ENCODE measurements around the gene SIRPB1. TPM values are rescaled to one million over a fixed set of nuclear protein-coding genes. Genes with fewer than 3 reads are reported as not detected.

The SIRPB1 gene
- total and polyA plus RNA-seq, 10 of the 15 experiments (the other 5 are each of a cell fraction or from before 2014, with no cell fraction given) = 3.4 to 33.8 (median 14.1) TPM

GRCh38 chr20:1654996-1655395 is 35.2 kb upstream of the SIRPB1 start:
- Histone ChIP-seq H3K4me2 (ENCODE audit: control insufficient read depth, insufficient read depth) (no peak overlapping the region), H3K36me3 (ENCODE audit: control insufficient read depth in 2 of 2, insufficient read depth in 2 of 2, low read length in 1 of 2) (no peaks in the 10 kb centered on the region), H3K79me2 (ENCODE audit: control insufficient read depth, insufficient read depth, low read length) (no peaks in the 10 kb centered on the region), H3K4me1 (ENCODE audit: control insufficient read depth, insufficient read depth, low read length) (peaks cover 6% of the 10 kb centered on the region), H4K20me1 (ENCODE audit: control insufficient read depth, insufficient read depth) (no peaks in the 10 kb centered on the region), H2AFZ (ENCODE audit: control insufficient read depth, low read depth, low read length) (no peak overlapping the region), H3K4me3 (no peak overlapping the region), H3K9me3 (replicated peaks; ENCODE audit: control insufficient read depth, insufficient read depth, low read length) (peaks cover 1% of the 10 kb centered on the region; the same call in 2 of the 3 replicates), H3K27ac (ENCODE audit: control insufficient read depth, insufficient read depth) (no peak overlapping the region), H3K9ac (ENCODE audit: control insufficient read depth, insufficient read depth, low read length) (no peak overlapping the region), H3K27me3 (replicated peaks in 1 of 2; ENCODE audit: control insufficient read depth in 2 of 2, insufficient read depth in 2 of 2, low read length in 1 of 2) (peaks cover 0 to 4% of the 10 kb centered on the region in 2 experiments; a peak in 1 of 4 replicates)
- intact Hi-C loops (cut with micrococcal nuclease; ENCODE audit: unreplicated experiment) = no loop called here
- CTCF ChIA-PET = interaction anchor here (0.6 kb wide), 1 partner anchor 964 kb away, joined by 3 read pairs; no protein-coding TSS in a partner anchor
- SMC1A ChIA-PET (ENCODE audit: uncharacterized antibody, unreplicated experiment) = no interaction called here
- ATAC-seq (no peak), DNase-seq (ENCODE audit: low read depth, low spot score) (no peak), FAIRE-seq (no peak)
- in situ Hi-C loops (cut with MboI) = no loop called here
- RAD21 ChIA-PET (ENCODE audit: unreplicated experiment) = no interaction called here
- POLR2A ChIA-PET = no interaction called here
- TF ChIP-seq KAT2A (conservative IDR thresholded peaks at IDR 0.05; ENCODE audit: control insufficient read depth, low read depth, low read length) (no peak), NFIC (IDR thresholded peaks at IDR 0.05; ENCODE audit: low read depth, low read length) (peak; percentile 8; the same call in 1 of the 2 replicates)
- BruUV-seq (replicated peaks) = no TSS peak

GRCh38 chr20:1652960-1653359 is 33.2 kb upstream of the SIRPB1 start:
- H4K20me1 ChIP-seq (ENCODE audit: control insufficient read depth, insufficient read depth) = no peaks in the 10 kb centered on the region
- H3K4me1 ChIP-seq (ENCODE audit: control insufficient read depth, insufficient read depth, low read length) = peaks cover 2% of the 10 kb centered on the region
- H2AFZ ChIP-seq (ENCODE audit: control insufficient read depth, low read depth, low read length) = no peak overlapping the region
- H3K27ac ChIP-seq (ENCODE audit: control insufficient read depth, insufficient read depth) = no peak overlapping the region
- no peak for FAIRE-seq
- POLR2A ChIA-PET = no interaction called here
- DNase-seq (ENCODE audit: low read depth, low spot score) = no peak
- no TSS peak for BruUV-seq (replicated peaks)
- in situ Hi-C loops (cut with MboI) (no loop called here), intact Hi-C loops (cut with micrococcal nuclease; ENCODE audit: unreplicated experiment) (no loop called here)
- H3K27me3 ChIP-seq (replicated peaks in 1 of 2; ENCODE audit: control insufficient read depth in 2 of 2, insufficient read depth in 2 of 2, low read length in 1 of 2) = no peaks in the 10 kb centered on the region; a peak in 1 of 4 replicates
- H3K4me3 ChIP-seq = no peak overlapping the region
- peaks cover 1% of the 10 kb centered on the region; the same call in 2 of the 3 replicates for H3K9me3 ChIP-seq (replicated peaks; ENCODE audit: control insufficient read depth, insufficient read depth, low read length)
- RAD21 ChIA-PET (ENCODE audit: unreplicated experiment) = no interaction called here
- no peak overlapping the region for H3K4me2 ChIP-seq (ENCODE audit: control insufficient read depth, insufficient read depth)
- no peaks in the 10 kb centered on the region for H3K79me2 ChIP-seq (ENCODE audit: control insufficient read depth, insufficient read depth, low read length)
- no peaks in the 10 kb centered on the region for H3K36me3 ChIP-seq (ENCODE audit: control insufficient read depth in 2 of 2, insufficient read depth in 2 of 2, low read length in 1 of 2)
- CTCF ChIA-PET = no interaction called here
- H3K9ac ChIP-seq (ENCODE audit: control insufficient read depth, insufficient read depth, low read length) = no peak overlapping the region
- TF ChIP-seq IKZF1 (conservative IDR thresholded peaks at IDR 0.05) (peak; percentile 33; the same call in 1 of the 2 replicates), NFIC (IDR thresholded peaks at IDR 0.05; ENCODE audit: low read depth, low read length) (peak; percentile 49; the same call in 1 of the 2 replicates), JUNB (IDR thresholded peaks at IDR 0.05) (peak; percentile 48), CBFB (IDR thresholded peaks at IDR 0.05; ENCODE audit: low read depth) (0 out of 2 replicates have a peak, but pooled peaks have one; percentile 49), ZNF217 (IDR thresholded peaks at IDR 0.05) (no peak), ZNF274 (IDR thresholded peaks at IDR 0.05; ENCODE audit: insufficient read depth, insufficient read length) (no peak), EED (IDR thresholded peaks at IDR 0.05; ENCODE audit: low read depth) (peak; percentile 91), NR2F1 (conservative IDR thresholded peaks at IDR 0.05) (0 out of 2 replicates have a peak, but pooled peaks have one; percentile 31), RUNX3 (IDR thresholded peaks at IDR 0.05; ENCODE audit: low read length) (peak; percentile 84), PAX5 (IDR thresholded peaks at IDR 0.05; ENCODE audit: borderline replicate concordance, low read depth, low read length) (no peak), GABPA (IDR thresholded peaks at IDR 0.05; ENCODE audit: low read depth) (0 out of 2 replicates have a peak, but pooled peaks have one; percentile 32)
- peak; percentile 49 for ATAC-seq
- SMC1A ChIA-PET (ENCODE audit: uncharacterized antibody, unreplicated experiment) = interaction anchor here (1.5 kb wide), 1 partner anchor 69 kb away, joined by 4 read pairs; no protein-coding TSS in a partner anchor
- WGBS (ENCODE audit: insufficient coverage, insufficient replicate concordance, low lambda C conversion rate, missing lambda C conversion rate) = 9% methylated on average over 3 of the region's 3 CpGs
